Thymus (tissue), 11 donors: ENCODE data around the gene SLC9A8. TPM values are rescaled to one million over a fixed set of nuclear protein-coding genes. Genes with fewer than 3 reads are reported as not detected.
"Not testable (repeated sequence)": the region's sequence is repeated elsewhere in the genome, so short reads cannot be mapped to it uniquely, and the experiment has no call there.

Experiments used
- DNase-seq, 9 donors: peaks; one replicate each; pipeline ENCODE4 v3.0.0-alpha.2; 2013; ENCODE audit warnings: low spot score in 9 of 9, low read depth in 6 of 9, missing footprints in 1 of 9
- H3K27ac ChIP-seq, 2 donors: one replicate each; pipeline ENCODE4 v1.5.1; 2013; ENCODE audit warnings: control low read depth in 1 of 2, low read depth in 1 of 2, low read length in 1 of 2, mild to moderate bottlenecking in 1 of 2, moderate library complexity in 1 of 2
- H3K27me3 ChIP-seq, 2 donors: one replicate each; pipeline ENCODE4 v1.5.1; 2013; ENCODE audit warnings: low read length in 1 of 2; ENCODE audit not compliant: control insufficient read depth in 2 of 2, insufficient read depth in 1 of 2
- H3K36me3 ChIP-seq, 2 donors: one replicate each; pipeline ENCODE4 v1.5.1; 2013; ENCODE audit warnings: low read length in 1 of 2, mild to moderate bottlenecking in 1 of 2, moderate library complexity in 1 of 2; ENCODE audit not compliant: control insufficient read depth in 2 of 2, insufficient read depth in 2 of 2
- H3K4me1 ChIP-seq, 2 donors: one replicate each; pipeline ENCODE4 v1.5.1; 2013; ENCODE audit warnings: low read length in 2 of 2; ENCODE audit not compliant: control insufficient read depth in 2 of 2, insufficient read depth in 2 of 2
- H3K4me3 ChIP-seq, 2 donors: one replicate each; pipeline ENCODE4 v1.5.1; 2013; ENCODE audit warnings: low read length in 2 of 2, control low read depth in 1 of 2, mild to moderate bottlenecking in 1 of 2
- H3K9me3 ChIP-seq, 2 donors: one replicate each; pipeline ENCODE4 v1.5.1; 2013; ENCODE audit warnings: low read length in 1 of 2, mild to moderate bottlenecking in 1 of 2; ENCODE audit not compliant: control insufficient read depth in 2 of 2, insufficient read depth in 1 of 2
- WGBS: extraction: QIAGEN DNeasy Blood & Tissue Kit; methylation state at CpG from one replicate; pipeline ENCODE4 v1.1.7; 2013; 5-methylcytosine and 5-hydroxymethylcytosine counted together
- polyA plus RNA-seq: library from polyadenylated mRNA; stranded (reverse); fragments of 200-250 nt; gene quantifications from one replicate; pipeline ENCODE4 v1.2.3, GENCODE V29; 2013
- total RNA-seq: library from RNA; stranded (reverse); fragments of 120-200 nt; gene quantifications from one replicate; pipeline ENCODE4 v1.2.4, GENCODE V29; 2013
- donor health status: healthy.

SLC9A8 gene
- total and polyA plus RNA-seq, 2 donors: 3.9 to 14.1 TPM

DNA sequence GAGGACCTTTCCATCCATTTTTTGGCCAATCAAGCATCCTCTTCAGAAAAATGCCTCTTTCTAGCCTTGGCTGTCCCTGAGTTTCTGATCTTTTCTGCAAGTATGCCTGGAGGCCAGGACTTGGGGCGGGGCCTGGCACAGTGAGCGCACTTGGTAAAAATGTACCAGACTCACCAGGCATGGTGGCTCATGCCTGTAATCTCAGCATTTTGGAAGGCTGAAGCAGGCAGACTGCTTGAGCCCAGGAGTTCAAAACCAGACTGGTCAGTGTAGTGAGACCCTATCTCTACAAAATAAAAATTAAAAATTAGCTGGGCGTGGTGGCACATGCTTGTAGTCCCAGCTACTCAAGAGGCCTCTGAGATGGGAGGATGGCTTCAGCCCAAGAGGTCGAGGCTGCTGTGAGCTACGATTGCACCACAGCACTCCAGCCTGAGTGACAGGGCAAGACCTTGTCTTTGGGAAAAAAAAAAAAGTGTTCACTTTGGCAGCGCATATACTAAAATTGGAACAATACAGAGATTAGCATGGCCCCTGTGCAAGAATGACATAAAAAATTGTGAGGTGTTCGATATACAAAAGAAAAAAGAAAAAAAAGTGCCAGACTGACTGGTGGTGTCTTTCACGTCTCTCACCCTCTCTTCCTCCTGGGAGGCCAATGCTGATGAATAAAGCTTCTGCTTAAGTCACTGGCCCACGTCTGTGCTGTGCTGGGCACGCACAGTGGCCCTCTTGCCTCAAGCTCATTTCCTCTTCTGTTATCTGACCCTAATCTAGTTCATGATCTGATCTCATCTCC, 18.1 kb upstream of the SLC9A8 start:
- H3K9me3 ChIP-seq: no peaks in the 10 kb centered on the region
- WGBS: 89% methylated on average over 10 of the region's 10 CpGs
- H3K4me1 ChIP-seq: peaks cover 0 to 3% of the 10 kb centered on the region in 2 donors
- no peak overlapping the region for H3K27ac ChIP-seq
- no peaks in the 10 kb centered on the region for H3K36me3 ChIP-seq
- H3K4me3 ChIP-seq: no peak overlapping the region
- DNase-seq: no peak
- H3K27me3 ChIP-seq: peaks cover 0 to 33% of the 10 kb centered on the region in 2 donors

DNA sequence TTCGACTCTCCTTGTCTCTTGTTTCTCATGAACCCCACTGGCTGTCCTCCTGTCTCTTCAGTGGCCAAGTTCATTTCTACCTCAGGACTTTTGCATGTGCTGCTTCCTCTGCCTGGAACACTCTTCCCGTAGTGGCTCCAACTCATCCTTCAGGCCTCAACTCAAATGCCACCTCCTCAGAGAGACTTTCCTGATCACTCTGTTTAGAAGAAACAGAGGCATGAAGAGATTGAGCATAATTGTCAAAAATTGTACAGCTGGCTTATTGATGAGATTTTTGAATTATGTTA, 17.5 kb upstream of the SLC9A8 start:
- Histone ChIP-seq H3K4me3 (no peak overlapping the region), H3K4me1 (peaks cover 0 to 3% of the 10 kb centered on the region in 2 donors), H3K36me3 (no peaks in the 10 kb centered on the region), H3K27ac (no peak overlapping the region), H3K9me3 (no peaks in the 10 kb centered on the region), H3K27me3 (peaks cover 0 to 29% of the 10 kb centered on the region in 2 donors)
- no peak for DNase-seq
- WGBS: 75% methylated on average over 2 of the region's 2 CpGs

DNA sequence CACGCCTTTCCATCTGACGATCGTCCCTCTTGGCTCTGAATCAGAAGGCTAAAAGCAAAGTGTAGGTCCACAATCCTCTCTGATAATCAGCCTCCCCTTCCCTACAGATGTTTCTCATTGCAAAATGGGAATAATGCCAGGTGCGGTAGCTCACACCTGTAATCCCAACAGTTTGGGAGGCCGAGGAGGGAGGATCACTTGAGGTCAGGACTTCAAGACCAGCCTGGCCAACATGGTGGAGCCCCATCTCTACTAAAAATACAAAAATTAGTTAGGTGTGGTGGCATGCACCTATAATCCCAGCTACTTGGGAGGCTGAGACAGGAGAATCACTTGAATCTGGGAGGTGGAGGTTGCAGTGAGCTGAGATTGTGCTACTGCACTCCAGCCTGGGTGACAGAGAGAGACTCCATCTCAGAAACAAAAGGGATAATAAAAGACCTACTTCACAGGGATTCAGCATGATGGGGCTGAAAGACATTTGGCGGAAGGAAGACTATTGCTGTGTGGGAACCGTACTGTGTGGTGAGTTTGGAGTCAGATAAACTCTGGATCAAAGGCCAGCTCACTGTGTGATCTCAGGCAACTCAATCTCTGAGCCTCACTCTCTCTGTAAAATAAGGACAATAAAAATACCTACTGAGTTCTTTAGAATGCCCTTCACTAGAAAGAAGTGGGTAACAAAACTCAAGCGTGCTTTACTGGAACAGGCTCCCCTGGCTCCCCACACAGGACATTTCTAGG, 15.9 kb upstream of the SLC9A8 start:
- H3K4me3 ChIP-seq: no peak overlapping the region
- DNase-seq: no peak
- 95% methylated on average over 8 of the region's 8 CpGs for WGBS

DNA sequence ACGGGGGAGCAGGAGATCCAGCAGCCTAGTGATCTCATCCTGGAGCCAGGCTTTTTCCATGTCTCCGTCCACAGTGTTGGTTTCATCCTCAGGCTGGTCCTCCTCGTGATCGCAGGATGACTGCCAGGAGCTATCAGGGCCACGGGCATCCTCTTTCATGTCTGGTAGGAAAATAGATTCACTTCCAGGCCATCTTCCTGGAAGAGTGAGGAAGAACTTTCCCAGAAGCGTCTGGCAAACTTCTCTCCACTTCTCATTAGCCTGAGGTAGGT, 15.3 kb upstream of the SLC9A8 start:
- WGBS: 94% methylated on average over 6 of the region's 6 CpGs
- Histone ChIP-seq H3K27ac (no peak overlapping the region), H3K36me3 (no peaks in the 10 kb centered on the region), H3K27me3 (peaks cover 0 to 26% of the 10 kb centered on the region in 2 donors), H3K4me3 (no peak overlapping the region), H3K9me3 (no peaks in the 10 kb centered on the region), H3K4me1 (no peaks in the 10 kb centered on the region)
- no peak for DNase-seq

More for the DNA sequence above, 15.9 kb upstream of the SLC9A8 start:
- Histone ChIP-seq H3K4me1 (no peaks in the 10 kb centered on the region), H3K27me3 (peaks cover 0 to 24% of the 10 kb centered on the region in 2 donors), H3K36me3 (no peaks in the 10 kb centered on the region), H3K27ac (no peak overlapping the region), H3K9me3 (no peaks in the 10 kb centered on the region)

DNA sequence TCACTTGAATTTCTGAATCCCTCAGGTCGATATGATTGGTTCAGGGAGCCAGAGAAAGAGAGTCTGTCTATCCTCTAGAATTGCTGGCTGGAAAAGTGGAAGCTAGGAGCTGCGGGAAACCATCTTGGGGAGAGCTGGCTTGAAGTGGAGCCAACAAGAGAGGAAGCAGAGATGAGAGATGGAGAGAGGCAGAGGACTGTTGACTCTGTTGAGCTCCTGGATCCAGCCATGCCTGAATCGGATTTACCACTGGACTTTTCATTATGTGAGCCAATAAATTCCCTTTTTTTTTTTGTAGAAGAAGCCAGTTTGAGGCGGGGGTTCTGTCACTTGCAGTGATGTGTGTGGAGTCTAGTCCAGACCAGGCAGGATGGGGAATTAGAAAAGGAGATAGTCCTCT, 13.9 kb upstream of the SLC9A8 start:
- no peak for DNase-seq
- no peak overlapping the region for H3K4me3 ChIP-seq
- H3K27me3 ChIP-seq: peaks cover 0 to 26% of the 10 kb centered on the region in 2 donors
- H3K9me3 ChIP-seq: no peaks in the 10 kb centered on the region
- WGBS: 95% methylated on average over 4 of the region's 4 CpGs
- no peak overlapping the region for H3K27ac ChIP-seq
- no peaks in the 10 kb centered on the region for H3K4me1 ChIP-seq
- H3K36me3 ChIP-seq: no peaks in the 10 kb centered on the region

DNA sequence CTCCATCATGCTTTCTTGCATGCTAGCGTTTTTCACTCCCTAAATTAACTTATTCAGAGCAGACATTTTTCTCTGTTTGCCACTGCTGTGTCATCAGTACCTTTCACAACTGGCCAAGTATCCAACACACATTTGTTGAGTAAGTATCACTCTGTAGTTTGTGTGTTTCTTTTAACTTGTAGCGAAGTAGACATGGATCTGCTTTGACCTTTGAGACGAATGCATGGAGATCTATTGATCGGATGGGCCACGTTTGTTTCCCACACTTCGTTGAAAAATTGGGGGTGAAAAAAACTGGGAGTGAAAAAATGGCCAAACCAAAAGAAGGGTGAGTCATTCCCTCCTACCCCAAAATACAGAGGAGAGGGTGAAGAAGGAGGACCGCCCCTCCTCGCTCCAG, 12.9 kb upstream of the SLC9A8 start:
- H3K9me3 ChIP-seq: no peaks in the 10 kb centered on the region
- H3K27me3 ChIP-seq: peaks cover 0 to 22% of the 10 kb centered on the region in 2 donors
- H3K27ac ChIP-seq: no peak overlapping the region
- no peak overlapping the region for H3K4me3 ChIP-seq
- H3K36me3 ChIP-seq: no peaks in the 10 kb centered on the region
- no peaks in the 10 kb centered on the region for H3K4me1 ChIP-seq
- 97% methylated on average over 8 of the region's 8 CpGs for whole genome bisulfite sequencing
- no peak for DNase-seq

DNA sequence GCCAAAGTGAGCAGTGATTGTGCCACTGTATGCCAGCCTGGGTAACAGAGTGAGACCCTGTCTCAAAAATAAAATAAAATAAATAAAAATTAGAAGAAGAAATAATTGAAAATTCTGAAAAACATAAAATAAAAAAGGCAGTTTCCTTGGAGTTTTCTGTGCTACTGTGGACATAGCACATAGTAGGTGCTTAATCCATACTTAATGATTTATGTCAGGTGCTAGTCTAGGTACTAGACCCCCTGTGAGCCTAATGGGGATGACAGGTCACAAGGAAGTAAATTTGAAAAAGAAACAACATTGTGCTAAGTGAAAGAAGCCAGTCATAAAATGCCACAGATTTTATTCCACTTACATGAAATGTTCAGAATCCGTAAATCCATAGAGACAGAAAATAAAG, 9.2 kb upstream of the SLC9A8 start:
- Histone ChIP-seq H3K36me3 (no peaks in the 10 kb centered on the region), H3K4me3 (no peak overlapping the region), H3K27me3 (peaks cover 0 to 7% of the 10 kb centered on the region in 2 donors), H3K27ac (no peak overlapping the region), H3K4me1 (no peaks in the 10 kb centered on the region), H3K9me3 (no peaks in the 10 kb centered on the region)
- WGBS: 98% methylated on average over 1 of the region's 1 CpG
- DNase-seq: no peak

GRCh38 chr20:49804364-49804763, 8.3 kb upstream of the SLC9A8 start:
- Histone ChIP-seq H3K4me3 (no peak overlapping the region), H3K27ac (no peak overlapping the region), H3K27me3 (peaks cover 0 to 7% of the 10 kb centered on the region in 2 donors), H3K4me1 (no peaks in the 10 kb centered on the region), H3K9me3 (no peaks in the 10 kb centered on the region), H3K36me3 (no peaks in the 10 kb centered on the region)
- no peak for DNase-seq
- 97% methylated on average over 3 of the region's 3 CpGs for WGBS

GRCh38 chr20:49805224-49805876, 7.3 kb upstream of the SLC9A8 start:
- not testable (repeated sequence) for H3K27ac ChIP-seq, DNase-seq, H3K27me3 ChIP-seq, H3K4me1 ChIP-seq, H3K9me3 ChIP-seq, H3K4me3 ChIP-seq, H3K36me3 ChIP-seq
- WGBS: 88% methylated on average over 10 of the region's 11 CpGs
